ENCODE data around the gene MFAP1.
"Not testable (repeated sequence)": the region's sequence is repeated elsewhere in the genome, so short reads cannot be mapped to it uniquely, and the experiment has no call there.

Gene MFAP1

GRCh38 chr15:43815064-43815463, 9.4 kb downstream of the MFAP1 start:
- not testable (repeated sequence) for DNase-seq (ENCODE audit: low read depth)

DNA sequence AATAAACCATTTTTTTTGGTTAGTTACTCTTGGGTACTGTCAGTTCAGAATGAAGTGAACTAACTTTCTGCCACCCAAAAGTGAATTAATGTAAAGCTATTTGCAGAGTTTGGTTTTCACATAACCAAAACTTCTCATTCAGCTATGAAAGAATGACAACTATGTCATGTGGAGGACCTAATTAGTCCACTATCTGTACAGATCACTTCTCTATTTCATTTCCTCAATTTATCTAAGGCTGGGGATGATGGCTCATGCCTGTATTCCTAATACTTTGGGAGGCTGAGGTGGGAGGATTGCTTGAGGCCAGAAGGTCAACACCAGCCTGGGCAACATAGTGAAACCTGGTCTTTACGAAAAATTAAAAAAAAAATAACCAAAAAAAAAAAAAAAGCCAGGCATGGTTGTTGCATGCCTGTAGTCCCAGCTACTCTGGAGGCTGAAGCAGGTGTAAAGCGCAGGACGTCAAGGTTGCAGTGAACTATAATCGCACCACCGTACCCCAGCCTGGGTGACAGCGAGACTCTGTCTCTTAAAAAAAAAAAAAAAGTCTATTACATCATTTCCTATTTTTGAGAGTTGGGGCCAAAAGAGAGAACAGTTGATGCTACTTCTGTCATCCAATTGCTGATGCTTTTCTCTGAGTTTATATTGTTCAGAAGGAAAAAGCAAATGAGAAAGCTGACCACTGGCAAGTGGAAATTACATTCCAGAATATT, 15.4 kb downstream of the MFAP1 start:
- no peak for DNase-seq (ENCODE audit: low read depth)

DNA sequence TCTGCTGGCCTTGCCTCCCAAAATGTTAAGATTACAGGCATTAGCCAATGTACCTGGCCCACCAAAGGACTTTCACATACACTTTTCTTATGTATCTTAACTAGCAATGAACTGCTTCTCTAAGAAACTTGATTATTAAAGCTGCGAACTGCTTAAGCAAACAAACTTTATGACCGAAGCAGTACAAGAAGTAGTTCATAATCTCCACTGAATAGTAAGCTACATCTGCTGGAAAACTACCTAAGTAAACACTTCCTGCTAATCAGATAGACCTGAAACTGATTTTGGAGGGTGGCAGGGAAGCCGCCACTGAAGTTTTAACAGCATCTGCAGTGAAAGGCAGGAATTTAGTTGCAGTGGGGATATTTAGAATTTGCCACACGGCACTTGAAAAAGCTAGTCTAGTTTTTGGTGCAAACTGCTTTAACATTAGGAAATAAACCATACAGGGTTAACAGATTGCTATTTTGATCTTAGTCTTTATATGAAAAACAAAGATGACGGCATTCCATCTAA, 16.0 kb downstream of the MFAP1 start:
- DNase-seq (ENCODE audit: low read depth) = no peak

GRCh38 chr15:43802676-43803075, 21.8 kb downstream of the MFAP1 start:
- DNase-seq (ENCODE audit: low read depth) = not testable (repeated sequence)

- DNase-seq (ENCODE audit: low read depth) = peak; percentile 52
Measured at GRCh38 chr15:43800286-43801141, 24.0 kb downstream of the MFAP1 start, which contains the start of gene HYPK. Gene HYPK (plus strand): TSS chr15:43800599. CDS start chr15:43800623, 24 bp downstream.

DNA sequence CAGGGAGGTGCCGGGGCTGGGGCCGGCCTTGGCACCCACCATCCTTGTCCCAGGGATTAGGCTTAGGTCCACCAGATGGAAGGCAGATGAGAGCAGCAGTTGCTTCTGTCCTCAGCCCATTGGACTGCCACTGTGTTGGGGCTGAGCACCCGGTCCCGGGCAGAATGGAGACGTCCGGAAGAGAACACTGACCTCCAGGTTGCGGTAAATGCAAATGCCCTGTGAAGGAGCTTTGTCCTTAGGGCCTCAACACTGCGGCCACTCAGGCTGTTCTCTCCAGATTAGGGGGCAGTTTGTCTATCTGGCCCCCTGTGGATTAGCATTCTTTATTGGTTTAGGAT, 24.6 kb downstream of the MFAP1 start, which contains the start of gene SERINC4:
Gene SERINC4 (minus strand): TSS at position 276 of the 341 bp plus-strand sequence. CDS start 234 bp downstream, at position 42.
- no peak for DNase-seq (ENCODE audit: low read depth)

DNA sequence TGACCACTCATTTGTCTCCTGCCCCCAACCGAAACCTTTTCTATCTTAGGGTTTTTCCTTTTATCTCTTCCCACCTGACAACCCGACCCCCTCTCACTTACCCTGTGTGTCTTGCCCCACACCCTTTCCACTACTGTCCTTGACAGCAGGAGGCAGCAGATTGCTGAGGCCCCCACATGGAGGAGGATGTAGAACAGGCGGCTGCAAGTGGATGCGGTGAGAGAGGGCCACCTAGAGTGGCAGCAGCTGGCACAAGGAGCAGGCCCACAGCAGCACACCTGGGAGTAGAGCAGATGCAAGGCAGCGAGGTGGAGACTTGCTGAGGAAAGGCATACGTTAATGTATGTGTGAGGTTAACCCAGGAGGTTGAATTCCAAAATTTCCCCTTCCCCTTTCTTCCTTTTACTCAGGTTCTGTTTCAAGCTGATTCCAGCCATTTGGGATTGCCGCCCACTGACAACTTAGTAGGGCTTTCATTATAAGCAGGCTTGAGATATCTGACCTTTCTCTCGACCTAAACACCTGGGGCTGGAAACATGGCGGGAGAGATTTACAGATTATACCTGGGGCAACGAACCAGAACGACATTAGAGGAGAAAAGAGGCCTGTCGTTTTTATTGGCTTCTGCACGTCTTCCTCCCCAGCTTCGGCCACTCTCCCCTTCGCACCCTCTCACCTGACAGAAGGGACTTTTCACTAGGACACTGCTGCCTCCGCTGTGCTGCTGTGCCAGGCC, 25.1 kb downstream of the MFAP1 start:
- DNase-seq (ENCODE audit: low read depth) = no peak

GRCh38 chr15:43796566-43796965, 27.9 kb downstream of the MFAP1 start:
- no peak for DNase-seq (ENCODE audit: low read depth)

DNA sequence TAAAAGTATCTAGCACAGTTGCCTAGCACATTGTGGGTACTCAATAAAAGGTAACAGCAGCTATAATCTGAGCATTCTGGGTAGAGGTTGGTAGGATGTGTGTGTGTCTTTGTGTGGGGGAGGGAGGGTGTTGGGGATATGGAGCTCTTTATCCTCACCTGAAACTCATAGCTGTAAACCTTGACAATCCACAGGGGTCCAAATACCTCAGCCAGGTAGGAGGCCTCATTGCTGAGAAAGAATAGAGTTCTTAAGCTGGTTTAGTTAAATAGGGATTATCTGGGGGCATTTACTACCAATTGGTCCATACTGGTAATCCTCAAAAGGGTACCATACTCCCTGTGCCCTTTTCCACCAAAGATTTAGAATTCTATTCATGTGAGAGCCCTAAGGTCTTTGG, 28.5 kb downstream of the MFAP1 start:
- no peak for DNase-seq (ENCODE audit: low read depth)

DNA sequence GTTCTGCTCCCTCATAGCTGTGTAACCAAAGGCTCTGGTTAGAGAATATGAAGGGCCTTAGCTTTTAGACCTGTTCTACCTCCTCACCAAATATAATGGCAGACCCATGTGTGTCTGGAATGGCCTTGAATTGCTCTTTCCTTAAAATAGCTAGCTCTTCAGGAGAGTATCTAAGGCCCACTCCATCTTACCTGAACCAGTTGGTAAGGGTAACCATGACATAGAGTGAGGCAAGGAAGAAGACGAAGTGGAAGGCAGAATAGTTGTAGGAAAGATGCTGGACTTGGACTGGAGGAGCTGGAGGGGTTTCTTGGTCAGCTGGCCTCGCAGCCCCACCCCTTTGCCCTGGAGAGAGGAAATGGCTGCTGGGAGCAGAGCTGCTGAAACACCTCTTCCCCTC, 29.3 kb downstream of the MFAP1 start:
- DNase-seq (ENCODE audit: low read depth) = no peak

GRCh38 chr15:43794269-43795037, 30.0 kb downstream of the MFAP1 start:
- no peak for DNase-seq (ENCODE audit: low read depth)

GRCh38 chr15:43793647-43794046, 30.8 kb downstream of the MFAP1 start:
- no peak for DNase-seq (ENCODE audit: low read depth)

DNA sequence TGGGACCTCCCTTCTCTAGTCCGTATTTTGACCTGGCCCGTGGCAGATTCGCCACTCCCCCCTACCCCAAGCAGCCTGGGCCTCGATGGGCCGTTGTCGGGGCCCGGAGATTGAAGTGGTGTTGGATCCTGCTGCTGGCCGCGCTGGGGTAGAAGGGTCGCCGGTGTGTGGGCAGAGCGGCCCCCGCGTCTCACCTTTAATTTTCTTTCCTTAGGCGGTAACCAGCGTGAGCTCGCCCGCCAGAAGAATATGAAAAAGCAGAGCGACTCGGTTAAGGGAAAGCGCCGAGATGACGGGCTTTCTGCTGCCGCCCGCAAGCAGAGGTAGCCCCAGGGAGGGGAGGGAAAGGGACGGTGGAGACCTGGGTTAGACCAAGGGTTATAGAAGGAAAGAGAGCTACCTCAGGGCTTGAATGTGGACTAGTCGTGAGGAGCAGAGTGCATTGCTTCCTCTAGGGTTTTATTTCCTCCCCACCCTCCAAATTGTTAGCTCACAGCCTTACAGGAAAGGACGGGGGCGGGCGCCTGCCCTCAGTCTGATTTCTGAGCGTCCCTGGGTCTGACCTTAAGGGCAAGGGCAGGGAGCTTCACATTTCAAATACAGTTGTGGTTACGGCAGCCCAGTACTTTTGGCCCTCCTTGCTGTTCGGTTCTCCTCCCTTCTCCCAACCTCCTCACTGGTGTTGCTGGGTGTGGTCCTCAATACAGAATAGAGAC, 31.6 kb downstream of the MFAP1 start:
- no peak for DNase-seq (ENCODE audit: low read depth)

- peak; percentile 93 for DNase-seq (ENCODE audit: low read depth)
Measured at GRCh38 chr15:43791993-43792760, 32.3 kb downstream of the MFAP1 start, which contains the start of gene SERF2. Gene SERF2 (plus strand): TSS chr15:43792320. CDS start chr15:43792377, 57 bp downstream.

DNA sequence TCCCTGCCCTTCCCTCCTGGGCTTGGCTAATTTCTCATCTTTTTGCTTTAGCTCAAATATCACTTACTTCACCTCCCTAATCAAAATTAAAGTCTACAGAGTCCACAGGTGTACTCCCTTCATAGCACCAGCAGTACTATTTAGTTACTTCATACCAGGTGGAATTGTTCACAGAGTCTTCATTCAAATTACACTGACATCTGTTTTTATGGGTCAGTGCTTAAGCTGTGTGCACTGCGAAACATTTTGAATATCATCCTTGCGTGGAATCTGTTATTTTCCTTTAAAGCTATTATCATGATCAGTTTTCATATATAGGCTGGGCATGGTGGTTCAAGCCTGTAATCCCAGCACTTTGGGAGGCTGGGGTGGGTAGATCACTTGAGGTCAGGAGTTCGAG, 35.1 kb downstream of the MFAP1 start:
- no peak for DNase-seq (ENCODE audit: low read depth)

DNA sequence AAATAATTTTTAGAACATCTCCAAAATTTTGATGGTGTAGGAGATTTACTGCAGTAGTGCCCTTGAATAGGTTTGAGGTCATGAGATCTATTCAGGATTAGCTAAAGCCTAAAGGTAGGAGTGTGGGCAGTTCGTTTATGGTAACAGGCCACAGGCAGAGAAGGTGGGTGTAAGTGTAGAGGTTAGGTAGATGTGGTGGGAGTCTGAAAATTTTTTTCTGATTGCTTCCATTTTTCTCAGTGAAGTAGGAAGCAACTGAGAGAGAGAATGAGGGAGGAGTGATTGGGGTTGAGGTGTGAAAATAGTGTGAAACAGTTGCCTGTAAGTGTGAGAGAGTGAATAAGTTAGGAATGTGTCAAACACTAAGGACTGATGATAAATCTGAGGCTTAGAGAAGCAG, 45.5 kb downstream of the MFAP1 start:
- no peak for DNase-seq (ENCODE audit: low read depth)

DNA sequence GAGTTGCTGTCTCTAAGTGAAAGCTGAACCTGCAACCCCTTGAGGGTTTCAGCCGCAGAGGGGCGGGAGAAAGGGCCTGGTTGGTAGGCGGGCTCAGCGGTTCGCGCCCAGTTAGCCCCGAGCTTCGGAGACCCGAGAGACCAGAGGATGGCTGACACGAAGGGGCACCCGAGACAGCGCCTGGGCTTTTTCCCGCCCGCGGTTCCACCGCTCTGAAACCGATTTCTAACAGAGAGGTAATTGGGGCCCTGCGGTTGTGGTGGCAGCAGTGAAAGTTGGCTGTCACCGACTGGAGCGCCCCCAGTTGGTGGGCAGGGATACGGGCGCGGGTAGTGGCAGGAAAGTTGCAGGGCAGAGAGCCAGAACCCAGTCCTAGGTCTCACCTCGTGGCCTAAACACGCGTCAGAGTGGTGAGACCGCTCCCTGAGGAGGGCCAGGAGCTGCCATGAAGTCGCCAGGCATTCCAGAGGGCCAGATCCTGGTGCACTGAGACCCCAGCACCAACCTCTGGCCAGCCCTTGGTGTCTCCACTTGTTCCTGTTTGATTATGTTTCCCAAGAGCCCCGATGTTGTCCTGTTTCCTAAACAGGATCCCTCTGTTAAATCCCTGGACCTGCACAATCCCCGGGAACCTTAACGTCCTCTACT, 47.1 kb downstream of the MFAP1 start:
- DNase-seq (ENCODE audit: low read depth) = no peak

DNA sequence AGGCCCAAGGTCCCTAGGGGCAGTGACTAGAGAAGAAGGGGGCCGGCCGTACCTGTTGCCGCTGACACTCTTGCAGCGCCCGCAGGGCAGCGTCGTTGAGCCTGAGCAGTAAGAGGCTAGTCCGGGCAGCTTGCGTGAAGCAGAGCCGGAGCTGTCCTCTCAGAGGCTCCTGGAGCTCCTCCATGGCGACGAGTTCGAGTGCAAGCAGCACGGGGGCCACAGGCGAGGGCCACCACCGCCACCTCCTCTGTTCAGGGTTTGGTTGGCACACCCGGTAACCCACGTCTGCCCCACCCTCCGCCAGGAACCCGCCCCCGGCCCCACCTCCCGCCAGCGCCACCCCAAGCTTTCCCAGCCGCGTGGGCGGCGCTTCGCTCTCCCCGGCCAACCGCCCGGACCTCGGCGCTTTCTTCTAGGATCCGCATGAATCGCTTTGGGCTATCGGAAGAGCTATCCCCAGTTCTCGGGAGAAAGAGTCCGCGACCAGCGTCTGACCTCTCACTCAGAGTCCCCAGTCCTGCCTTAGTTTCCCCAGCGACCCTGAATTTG, 47.7 kb downstream of the MFAP1 start, which contains the start of gene ELL3:
Gene ELL3 (minus strand): TSS at position 249 of the 549 bp plus-strand sequence. CDS start 65 bp downstream, at position 184.
- peak; percentile 46 for DNase-seq (ENCODE audit: low read depth)

Data from HS-27A (cell line).